Adipocyte (in vitro differentiated cells): ENCODE results near the gene ELMO1.
A peak's percentile ranks its signal among the peaks of the same experiment; 100 is the strongest.

Source experiments
- DNase-seq: peaks from one replicate; pipeline ENCODE4 v3.0.0-alpha.2; 2015; ENCODE audit warnings: low read depth
- H3K27me3 ChIP-seq: replicated peaks from 2 replicates; pipeline ENCODE4 v1.7.0; 2013; ENCODE audit warnings: mild to moderate bottlenecking, low read length, moderate library complexity; ENCODE audit not compliant: control insufficient read depth, insufficient read depth
- H3K36me3 ChIP-seq: 2 replicates; pipeline ENCODE4 v1.7.0; 2013; ENCODE audit warnings: low read length, mild to moderate bottlenecking, moderate library complexity; ENCODE audit not compliant: control insufficient read depth, insufficient read depth, severe bottlenecking
- H3K4me1 ChIP-seq: 2 replicates; pipeline ENCODE4 v1.7.0; 2013; ENCODE audit warnings: mild to moderate bottlenecking, low read length, moderate library complexity; ENCODE audit not compliant: control insufficient read depth, insufficient read depth
- H3K4me3 ChIP-seq: 2 replicates; pipeline ENCODE4 v1.7.0; 2013; ENCODE audit warnings: mild to moderate bottlenecking, low read length, moderate library complexity
- H3K9ac ChIP-seq: 2 replicates; pipeline ENCODE4 v1.7.0; 2013; ENCODE audit warnings: mild to moderate bottlenecking, low read length, moderate library complexity
- H3K9me3 ChIP-seq: 2 replicates; pipeline ENCODE4 v1.7.0; 2013; ENCODE audit warnings: mild to moderate bottlenecking, low read length, moderate library complexity; ENCODE audit not compliant: control insufficient read depth

The ELMO1 gene

GRCh38 chr7:37050801-37051200 is 397.9 kb downstream of the ELMO1 start:
- no peak for DNase-seq
- Histone ChIP-seq H3K27me3 (no peaks in the 10 kb centered on the region), H3K36me3 (no peaks in the 10 kb centered on the region), H3K9ac (no peak overlapping the region), H3K9me3 (no peaks in the 10 kb centered on the region), H3K4me3 (no peak overlapping the region), H3K4me1 (peaks cover 8% of the 10 kb centered on the region)

- no peak for DNase-seq
- Histone ChIP-seq H3K9me3 (no peaks in the 10 kb centered on the region), H3K4me1 (peaks cover 12% of the 10 kb centered on the region), H3K27me3 (no peaks in the 10 kb centered on the region), H3K4me3 (no peak overlapping the region), H3K36me3 (no peaks in the 10 kb centered on the region), H3K9ac (no peak overlapping the region)
Measured at GRCh38 chr7:37048674-37049073, 400.0 kb downstream of the ELMO1 start.

- DNase-seq: no peak
- H3K27me3 ChIP-seq: no peaks in the 10 kb centered on the region
- H3K9ac ChIP-seq: no peak overlapping the region
Measured at GRCh38 chr7:37047260-37047659, 401.4 kb downstream of the ELMO1 start.

GRCh38 chr7:37046531-37047079 is 402.1 kb downstream of the ELMO1 start:
- no peaks in the 10 kb centered on the region for H3K36me3 ChIP-seq
- peak; percentile 64 for DNase-seq
- H3K9ac ChIP-seq: no peak overlapping the region
- no peaks in the 10 kb centered on the region for H3K9me3 ChIP-seq
- H3K4me1 ChIP-seq: peaks cover 12% of the 10 kb centered on the region
- H3K4me3 ChIP-seq: no peak overlapping the region
- H3K27me3 ChIP-seq: no peaks in the 10 kb centered on the region

More at GRCh38 chr7:37047260-37047659, 401.4 kb downstream of the ELMO1 start:
- H3K4me3 ChIP-seq: no peak overlapping the region
- H3K9me3 ChIP-seq: no peaks in the 10 kb centered on the region
- H3K4me1 ChIP-seq: peaks cover 12% of the 10 kb centered on the region
- no peaks in the 10 kb centered on the region for H3K36me3 ChIP-seq

- Histone ChIP-seq H3K27me3 (no peaks in the 10 kb centered on the region), H3K9ac (peak overlapping the region; percentile 19), H3K4me1 (peaks cover 12% of the 10 kb centered on the region), H3K4me3 (no peak overlapping the region), H3K9me3 (no peaks in the 10 kb centered on the region), H3K36me3 (no peaks in the 10 kb centered on the region)
- no peak for DNase-seq
Measured at GRCh38 chr7:37045681-37046179, 402.9 kb downstream of the ELMO1 start.

GRCh38 chr7:37041461-37041860 is 407.2 kb downstream of the ELMO1 start:
- Histone ChIP-seq H3K4me3 (no peak overlapping the region), H3K9ac (no peak overlapping the region), H3K36me3 (no peaks in the 10 kb centered on the region), H3K4me1 (peaks cover 10% of the 10 kb centered on the region), H3K9me3 (peaks cover 8% of the 10 kb centered on the region), H3K27me3 (no peaks in the 10 kb centered on the region)
- DNase-seq: no peak

GRCh38 chr7:37040330-37040729 is 408.3 kb downstream of the ELMO1 start:
- Histone ChIP-seq H3K9ac (no peak overlapping the region), H3K27me3 (no peaks in the 10 kb centered on the region), H3K4me3 (no peak overlapping the region), H3K36me3 (no peaks in the 10 kb centered on the region), H3K4me1 (no peaks in the 10 kb centered on the region), H3K9me3 (peaks cover 8% of the 10 kb centered on the region)
- DNase-seq: no peak

GRCh38 chr7:37039131-37039749 is 409.4 kb downstream of the ELMO1 start:
- Histone ChIP-seq H3K27me3 (no peaks in the 10 kb centered on the region), H3K9me3 (peaks cover 8% of the 10 kb centered on the region), H3K9ac (no peak overlapping the region), H3K4me3 (no peak overlapping the region), H3K36me3 (no peaks in the 10 kb centered on the region), H3K4me1 (no peaks in the 10 kb centered on the region)
- DNase-seq: no peak

- Histone ChIP-seq H3K4me3 (no peak overlapping the region), H3K36me3 (no peaks in the 10 kb centered on the region), H3K9me3 (peaks cover 8% of the 10 kb centered on the region), H3K27me3 (no peaks in the 10 kb centered on the region), H3K9ac (no peak overlapping the region), H3K4me1 (no peaks in the 10 kb centered on the region)
- no peak for DNase-seq
Measured at GRCh38 chr7:37038706-37039105, 410.0 kb downstream of the ELMO1 start.

- Histone ChIP-seq H3K4me3 (no peak overlapping the region), H3K9ac (no peak overlapping the region), H3K9me3 (peaks cover 8% of the 10 kb centered on the region), H3K27me3 (no peaks in the 10 kb centered on the region), H3K4me1 (peaks cover 5% of the 10 kb centered on the region), H3K36me3 (no peaks in the 10 kb centered on the region)
- DNase-seq: no peak
Measured at GRCh38 chr7:37037286-37037685, 411.4 kb downstream of the ELMO1 start.

GRCh38 chr7:37035631-37036030 is 413.0 kb downstream of the ELMO1 start:
- H3K9ac ChIP-seq: no peak overlapping the region
- H3K27me3 ChIP-seq: no peaks in the 10 kb centered on the region
- H3K4me3 ChIP-seq: no peak overlapping the region
- H3K9me3 ChIP-seq: peaks cover 8% of the 10 kb centered on the region
- peak; percentile 39 for DNase-seq
- H3K36me3 ChIP-seq: no peaks in the 10 kb centered on the region
- peaks cover 19% of the 10 kb centered on the region for H3K4me1 ChIP-seq

- no peak overlapping the region for H3K9ac ChIP-seq
- H3K4me1 ChIP-seq: peaks cover 22% of the 10 kb centered on the region
- peaks cover under 1% of the 10 kb centered on the region for H3K9me3 ChIP-seq
- no peak for DNase-seq
- H3K4me3 ChIP-seq: no peak overlapping the region
- H3K36me3 ChIP-seq: no peaks in the 10 kb centered on the region
- H3K27me3 ChIP-seq: no peaks in the 10 kb centered on the region
Measured at GRCh38 chr7:37033141-37033540, 415.5 kb downstream of the ELMO1 start.
